Stimulated activated CD4-positive, alpha-beta T cell treated with anti-CD3 and anti-CD28 coated beads, Interleukin-12 subunit alpha, Interleukin-12 subunit beta, amount 100 ng/mL, for 4 hours (primary cell): ENCODE data around the gene CDC6.

Experiments used
- DNase-seq: peaks from one replicate; pipeline ENCODE4 v3.0.0-alpha.2; 2020

Gene CDC6

GRCh38 chr17:40287494-40288369, at the start of gene CDC6:
CDC6 (plus strand) TSS chr17:40287879; CDS start chr17:40289421, 1,542 bp downstream.
- DNase-seq, result peak; percentile 95

- no peak for DNase-seq
Observed at GRCh38 chr17:40241252-40241834, 46.3 kb upstream of the CDC6 start.

DNA sequence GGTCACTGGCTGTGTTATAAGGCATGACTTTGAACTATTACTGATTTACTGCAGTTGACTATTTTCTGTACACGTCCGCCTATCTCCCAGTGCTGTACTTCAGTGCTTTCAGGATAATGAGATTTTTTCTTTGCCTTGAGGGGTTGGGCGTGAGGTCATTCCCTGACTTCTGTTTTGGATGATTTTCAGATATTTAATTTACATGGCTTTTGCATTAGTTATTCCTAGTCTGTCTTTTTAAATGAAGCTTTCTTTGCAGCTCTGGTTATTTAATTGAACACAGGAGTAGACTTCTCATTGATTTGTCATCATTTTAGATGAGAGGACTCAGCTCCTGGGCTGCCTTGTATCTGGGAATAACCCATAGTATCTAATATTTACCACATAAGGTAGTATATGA, 44.9 kb upstream of the CDC6 start:
- no peak for DNase-seq

DNA sequence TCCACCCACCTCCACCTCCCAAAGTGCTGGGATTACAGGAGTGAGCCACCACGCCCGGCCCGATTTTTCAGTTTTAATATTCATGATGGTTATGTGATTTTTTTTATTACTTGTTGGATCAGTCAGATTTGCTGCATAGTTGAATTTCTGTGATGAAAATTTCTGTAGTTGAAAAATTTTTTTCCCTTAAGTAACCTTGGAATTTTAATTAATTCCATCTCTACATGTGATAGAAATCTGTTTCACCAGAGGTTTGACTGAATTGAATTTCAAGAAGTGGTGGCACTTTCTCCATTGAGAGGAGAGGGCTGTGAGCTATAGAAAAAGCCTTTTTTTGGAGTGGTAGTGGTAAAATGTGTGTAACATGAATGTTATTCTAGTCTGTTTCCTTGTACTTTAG, 43.9 kb upstream of the CDC6 start:
- no peak for DNase-seq

GRCh38 chr17:40244255-40244654, 43.4 kb upstream of the CDC6 start:
- DNase-seq, result no peak

GRCh38 chr17:40247926-40248495, 39.7 kb upstream of the CDC6 start:
- DNase-seq, result no peak

DNA sequence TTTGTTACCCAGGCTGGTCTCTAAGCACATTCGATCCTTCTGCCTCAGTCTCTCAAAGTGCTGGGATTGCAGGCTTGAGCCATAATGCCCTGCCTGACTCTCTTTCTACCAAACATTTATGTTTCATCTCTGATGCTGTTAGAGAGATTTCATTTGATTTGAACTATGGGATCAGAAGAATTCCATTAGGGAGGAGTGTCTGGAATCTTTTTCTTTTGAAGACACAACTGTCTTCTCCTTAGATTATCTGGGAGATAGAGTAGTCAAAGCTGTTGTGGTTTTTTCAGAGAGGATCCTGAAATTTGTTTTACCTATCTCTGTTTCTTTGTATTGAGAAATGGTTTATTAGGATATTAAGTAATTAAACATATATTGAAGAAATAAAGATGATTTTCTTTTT, 39.2 kb upstream of the CDC6 start:
- DNase-seq, result no peak

- DNase-seq, result no peak
Observed at GRCh38 chr17:40251576-40251975, 36.1 kb upstream of the CDC6 start.

DNA sequence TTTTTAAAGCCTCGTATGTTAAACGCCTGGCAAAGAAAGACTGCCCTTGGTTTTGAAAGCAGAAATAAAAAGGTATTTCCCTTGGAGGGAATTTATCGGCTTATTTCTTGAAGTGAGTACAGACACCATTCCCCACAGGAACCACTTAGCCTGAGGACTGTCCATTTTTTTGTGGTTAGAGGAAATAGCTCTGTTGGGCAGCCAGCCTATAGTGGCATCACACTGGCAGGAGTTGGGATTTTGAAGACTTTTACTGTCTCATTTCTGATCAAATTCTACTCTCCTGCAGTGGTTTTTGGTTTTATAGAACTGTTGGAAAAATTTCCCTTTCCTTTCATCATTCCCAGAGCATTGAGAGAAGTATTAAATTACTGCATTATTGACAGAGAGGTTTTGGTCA, 34.1 kb upstream of the CDC6 start:
- no peak for DNase-seq

DNA sequence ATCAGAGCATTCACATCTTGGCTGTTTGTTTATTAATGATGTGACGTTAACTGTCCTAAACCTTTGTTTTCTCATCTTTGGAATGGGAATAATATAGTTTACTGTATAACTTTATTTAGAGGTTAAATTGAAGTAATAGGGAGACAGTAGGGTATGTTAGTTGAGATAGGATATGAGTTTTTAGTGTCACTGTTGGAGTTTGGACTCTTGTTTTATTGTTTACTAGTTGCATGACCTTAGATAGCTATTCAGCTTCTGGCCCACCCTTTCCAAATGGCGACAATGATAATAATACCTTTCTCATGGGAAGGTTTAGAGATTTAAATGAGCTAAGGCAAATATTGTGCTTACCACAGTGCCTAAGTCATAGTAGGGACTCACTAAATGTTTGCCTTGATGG, 28.2 kb upstream of the CDC6 start:
- no peak for DNase-seq

DNA sequence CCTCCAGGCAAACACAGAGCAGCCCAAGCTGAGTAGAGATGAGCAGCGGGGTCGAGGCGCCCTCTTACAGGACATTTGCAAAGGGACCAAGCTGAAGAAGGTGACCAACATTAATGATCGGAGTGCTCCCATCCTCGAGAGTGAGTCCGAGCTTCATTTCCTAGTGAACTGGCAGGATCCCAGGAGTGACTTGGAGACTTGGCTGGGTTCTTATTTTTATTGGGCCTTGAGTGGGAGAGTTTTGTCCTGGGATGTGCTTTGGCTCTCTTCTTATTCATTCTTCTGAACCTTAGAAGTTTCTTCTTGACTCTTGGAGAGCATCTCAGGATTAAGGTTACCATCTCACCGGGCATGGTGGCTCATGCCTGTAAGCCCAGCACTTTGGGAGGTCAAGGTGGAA, 27.2 kb upstream of the CDC6 start:
- no peak for DNase-seq

GRCh38 chr17:40264458-40265185, 23.1 kb upstream of the CDC6 start:
- DNase-seq, result no peak

DNA sequence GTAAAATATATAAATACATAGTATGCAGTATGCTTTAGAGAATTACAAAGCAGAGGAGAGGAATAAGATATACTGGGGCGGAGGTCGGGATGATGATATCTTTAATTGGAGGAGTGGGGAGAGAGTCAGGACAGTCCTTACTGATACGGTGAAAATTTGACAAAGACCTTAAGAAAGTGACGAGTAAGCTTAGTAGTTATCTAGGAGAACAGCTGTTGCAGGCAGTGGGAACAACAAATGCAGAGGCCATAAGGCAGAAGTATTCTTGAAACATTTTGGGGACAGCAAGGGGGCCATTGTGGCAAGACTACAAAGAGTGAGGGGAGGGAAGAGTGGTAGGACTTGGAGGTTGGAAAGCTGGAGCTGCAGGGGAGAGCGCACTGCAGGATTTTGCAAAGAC, 22.3 kb upstream of the CDC6 start:
- no peak for DNase-seq

DNA sequence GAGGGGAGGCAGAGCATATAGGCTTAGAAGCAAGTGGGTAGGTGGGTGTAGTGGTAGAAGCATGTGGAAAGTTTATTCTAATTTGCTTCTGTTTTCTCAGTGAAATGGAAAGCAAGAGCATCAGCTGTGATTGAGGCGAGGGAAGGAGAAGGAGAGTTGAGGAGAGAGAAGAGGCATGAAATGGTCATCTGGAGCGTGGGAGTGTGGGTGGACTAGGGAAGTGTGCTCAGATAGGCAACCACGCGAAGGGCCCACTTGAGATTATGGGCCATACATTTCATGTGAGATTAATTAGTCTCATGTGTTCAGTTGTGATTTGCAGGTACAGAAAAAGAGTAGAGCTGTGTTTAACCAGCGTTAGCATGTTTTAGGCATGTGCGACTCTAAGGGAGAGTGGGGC, 20.8 kb upstream of the CDC6 start:
- no peak for DNase-seq

GRCh38 chr17:40268141-40268712, 19.5 kb upstream of the CDC6 start:
- DNase-seq, result no peak

DNA sequence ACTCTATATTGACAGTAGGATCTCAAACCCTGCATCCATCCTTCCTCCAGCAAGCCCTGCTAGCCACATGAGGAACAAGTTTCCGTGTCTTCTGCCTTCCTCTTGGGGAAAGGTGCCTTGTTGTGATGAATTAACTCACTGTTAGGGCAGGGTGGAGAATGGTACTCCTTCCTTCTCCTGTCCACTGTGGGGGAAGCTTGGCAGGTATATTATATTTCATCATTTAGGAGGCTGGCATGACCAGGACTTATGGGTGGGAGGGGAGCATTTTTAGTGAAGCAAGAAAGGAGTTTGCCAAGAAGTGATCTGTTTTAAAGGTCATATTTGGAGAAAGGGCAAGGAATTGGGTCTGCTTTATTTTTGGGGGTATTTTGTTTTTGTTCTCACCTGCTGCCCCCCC, 9.3 kb upstream of the CDC6 start:
- no peak for DNase-seq

- DNase-seq, result no peak
Observed at GRCh38 chr17:40279402-40279801, 8.3 kb upstream of the CDC6 start.

DNA sequence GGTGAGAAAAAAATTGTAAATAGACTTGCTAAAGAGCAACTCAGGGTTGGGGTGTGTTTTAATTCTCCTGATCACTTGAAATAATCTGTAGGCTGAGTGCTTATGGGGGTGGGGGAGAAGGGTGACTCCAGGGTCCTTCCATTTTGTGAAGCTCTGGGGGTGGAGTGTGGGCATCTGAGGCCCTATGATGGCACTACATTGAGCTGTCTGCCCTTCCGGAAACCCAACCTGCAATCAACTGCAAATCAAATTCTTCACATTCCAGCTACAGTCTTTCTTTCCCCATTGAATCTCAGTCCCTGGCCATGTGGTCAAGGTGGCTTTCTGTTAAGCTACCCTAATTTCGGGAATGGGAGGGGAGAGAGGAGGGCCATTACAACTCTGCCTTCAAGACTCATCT, 6.0 kb upstream of the CDC6 start:
- no peak for DNase-seq

DNA sequence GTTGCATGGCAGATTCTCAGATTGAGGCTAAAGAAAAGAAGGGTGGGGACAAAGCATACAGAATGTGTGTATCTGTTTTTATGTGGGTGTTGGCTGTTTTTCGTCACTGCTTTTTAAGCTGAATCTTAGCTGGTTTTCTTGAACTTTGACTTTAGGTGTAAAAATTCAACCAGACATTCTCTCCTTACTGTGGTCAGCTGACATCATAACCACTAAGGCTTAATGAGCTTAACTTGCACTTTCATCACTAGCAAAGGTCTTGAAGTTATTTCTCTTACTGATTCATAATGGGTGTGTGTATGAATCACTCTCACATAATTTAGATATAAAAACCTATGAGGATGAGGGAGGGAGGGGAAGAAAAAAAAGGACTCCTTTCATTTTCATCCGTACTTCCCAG, 4.0 kb upstream of the CDC6 start:
- DNase-seq, result no peak

GRCh38 chr17:40284085-40284713, 3.5 kb upstream of the CDC6 start:
- no peak for DNase-seq

DNA sequence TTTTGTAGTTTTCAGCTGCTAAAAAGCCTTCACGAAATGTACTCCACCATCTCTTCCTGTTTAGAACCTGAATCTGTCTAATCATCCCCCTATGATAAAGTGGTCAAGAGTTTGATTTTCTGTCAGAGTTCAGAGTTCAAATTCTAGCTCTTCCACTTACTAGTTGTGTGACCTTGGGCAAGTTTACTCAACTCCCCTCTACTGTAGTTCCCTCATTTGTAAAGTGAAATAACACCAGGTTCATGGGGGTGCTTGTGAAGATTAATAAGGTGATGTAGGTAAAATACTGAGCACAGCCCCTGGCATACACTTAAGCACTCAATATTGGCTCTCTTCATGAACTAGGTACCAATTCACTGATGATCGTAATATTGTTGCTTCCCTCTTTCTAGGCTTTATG, 1.2 kb upstream of the CDC6 start:
- DNase-seq, result no peak

DNA sequence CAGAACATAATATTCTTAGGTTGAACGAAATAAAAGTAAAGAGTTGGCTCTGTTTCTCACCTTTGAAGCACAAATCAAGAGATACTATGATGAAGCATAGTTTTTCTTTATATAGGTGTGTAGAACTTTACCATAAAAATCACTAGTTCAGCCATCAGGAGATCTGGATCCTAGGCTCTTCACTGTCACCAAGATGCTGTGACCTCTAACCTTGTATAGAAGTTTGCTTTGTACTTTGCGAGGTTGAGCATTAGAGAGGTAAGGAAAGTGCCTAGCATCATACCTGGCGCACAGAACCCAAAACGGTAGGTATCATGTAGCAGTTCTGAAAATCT, 553 bp upstream of the CDC6 start:
- no peak for DNase-seq
